ENCODE data around the gene FIGN. TPM values are rescaled to one million over a fixed set of nuclear protein-coding genes. Genes with fewer than 3 reads are reported as not detected.

FIGN gene
- total RNA-seq, 6 experiments from 2014 or later: 1.3 to 4.4 (median 2.0) TPM

- H3K4me3 Mint-ChIP-seq: no peak overlapping the region
- no peak for TF ChIP-seq CTCF (IDR thresholded peaks at IDR 0.05)
- H3K9me3 Mint-ChIP-seq: no peaks in the 10 kb centered on the region
- H3K27ac Mint-ChIP-seq: no peak overlapping the region
- H3K27me3 Mint-ChIP-seq (ENCODE audit: insufficient read depth): no peaks in the 10 kb centered on the region
- H3K36me3 Mint-ChIP-seq (ENCODE audit: low read depth): no peaks in the 10 kb centered on the region
- peak; percentile 13 for DNase-seq
- H3K4me1 Mint-ChIP-seq (ENCODE audit: low read depth): peaks cover 47% of the 10 kb centered on the region
Measured at GRCh38 chr2:163600801-163601200, 135.0 kb downstream of the FIGN start.

- H3K27me3 Mint-ChIP-seq (ENCODE audit: insufficient read depth): no peaks in the 10 kb centered on the region
- no peaks in the 10 kb centered on the region for H3K9me3 Mint-ChIP-seq
- H3K27ac Mint-ChIP-seq: no peak overlapping the region
- H3K4me1 Mint-ChIP-seq (ENCODE audit: low read depth): peaks cover 16% of the 10 kb centered on the region
- DNase-seq: no peak
- no peaks in the 10 kb centered on the region for H3K36me3 Mint-ChIP-seq (ENCODE audit: low read depth)
- no peak for TF ChIP-seq CTCF (IDR thresholded peaks at IDR 0.05)
- H3K4me3 Mint-ChIP-seq: no peak overlapping the region
Measured at GRCh38 chr2:163595028-163595427, 140.8 kb downstream of the FIGN start.

GRCh38 chr2:163594497-163594896 is 141.3 kb downstream of the FIGN start:
- H3K36me3 Mint-ChIP-seq (ENCODE audit: low read depth): no peaks in the 10 kb centered on the region
- H3K9me3 Mint-ChIP-seq: no peaks in the 10 kb centered on the region
- no peak for DNase-seq
- H3K4me3 Mint-ChIP-seq: no peak overlapping the region
- TF ChIP-seq CTCF (IDR thresholded peaks at IDR 0.05): no peak
- no peaks in the 10 kb centered on the region for H3K27me3 Mint-ChIP-seq (ENCODE audit: insufficient read depth)
- H3K4me1 Mint-ChIP-seq (ENCODE audit: low read depth): peaks cover 12% of the 10 kb centered on the region
- H3K27ac Mint-ChIP-seq: no peak overlapping the region

DNA sequence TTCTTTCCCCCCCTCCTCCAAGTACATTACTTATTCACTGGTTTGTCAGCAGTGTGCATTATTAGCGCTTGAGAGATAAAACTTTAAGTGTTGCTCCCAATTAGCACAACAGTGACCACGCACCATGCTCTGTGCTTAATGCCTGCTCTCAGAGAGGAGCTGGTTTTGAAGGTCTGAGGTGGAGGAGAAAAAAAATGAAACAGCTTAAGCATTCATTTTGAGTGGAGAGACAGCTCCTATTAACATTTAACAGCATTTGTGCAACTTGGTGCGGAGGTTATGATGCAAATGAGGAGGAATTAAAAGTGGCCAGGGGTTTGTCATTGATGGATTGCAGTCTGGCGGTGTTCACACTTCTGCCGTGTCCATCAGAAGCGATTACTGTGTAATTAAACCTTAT is 141.8 kb downstream of the FIGN start:
- Mint-ChIP-seq H3K36me3 (ENCODE audit: low read depth) (no peaks in the 10 kb centered on the region), H3K4me1 (ENCODE audit: low read depth) (peaks cover 6% of the 10 kb centered on the region; the same call in 1 of the 2 replicates), H3K4me3 (no peak overlapping the region), H3K27ac (no peak overlapping the region), H3K9me3 (no peaks in the 10 kb centered on the region), H3K27me3 (ENCODE audit: insufficient read depth) (no peaks in the 10 kb centered on the region)
- no peak for TF ChIP-seq CTCF (IDR thresholded peaks at IDR 0.05)
- DNase-seq: no peak

DNA sequence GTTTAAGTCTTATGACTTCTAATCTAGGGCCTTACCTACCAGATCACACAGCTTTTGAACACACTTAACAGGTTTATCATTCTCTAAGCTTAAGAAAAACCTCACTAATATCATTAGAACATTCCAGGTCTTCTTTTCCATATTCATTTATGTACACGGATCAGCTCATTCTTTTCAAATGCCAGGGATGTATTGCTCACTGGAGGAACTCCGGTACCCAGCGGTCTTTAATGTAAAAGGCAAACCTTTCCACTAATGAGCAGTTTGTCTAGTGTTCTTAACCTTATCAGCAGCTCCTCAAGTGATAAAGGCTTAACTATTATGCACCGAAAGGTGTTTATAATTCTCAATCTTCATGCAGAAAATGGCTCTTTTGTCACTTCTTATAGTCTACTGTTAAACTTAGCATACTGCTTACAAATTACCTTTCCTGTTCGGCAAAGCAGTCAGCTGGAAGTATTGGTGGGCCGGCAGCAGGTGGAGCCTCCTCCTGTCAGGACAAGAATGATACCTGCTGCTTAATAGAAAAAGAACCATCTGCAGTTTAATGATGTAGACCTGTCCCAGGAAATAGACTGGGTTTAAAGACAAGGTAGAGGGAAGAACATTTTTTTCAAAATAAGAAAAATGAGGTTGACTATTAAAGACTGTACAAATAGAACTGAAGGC is 142.7 kb downstream of the FIGN start:
- DNase-seq: no peak
- H3K27ac Mint-ChIP-seq: no peak overlapping the region
- no peak for TF ChIP-seq CTCF (IDR thresholded peaks at IDR 0.05)
- H3K4me3 Mint-ChIP-seq: no peak overlapping the region
- peaks cover 3% of the 10 kb centered on the region; the same call in 1 of the 2 replicates for H3K4me1 Mint-ChIP-seq (ENCODE audit: low read depth)
- no peaks in the 10 kb centered on the region for H3K27me3 Mint-ChIP-seq (ENCODE audit: insufficient read depth)
- no peaks in the 10 kb centered on the region for H3K9me3 Mint-ChIP-seq
- no peaks in the 10 kb centered on the region for H3K36me3 Mint-ChIP-seq (ENCODE audit: low read depth)

All from HFFc6 (cell line).